DOHH2 (cell line): Measurements from ENCODE around the gene ING4.

Experiments used
- CTCF ChIP-seq: fragments of 200-600 bp; sonication (generic); IDR thresholded peaks from one replicate; pipeline ENCODE4 v1.5.1; 2014; ENCODE audit warnings: antibody characterized with exemption, mild to moderate bottlenecking, low read depth, low read length; ENCODE audit not compliant: poor library complexity, severe bottlenecking
- EZH2phosphoT487 ChIP-seq: fragments of 200-600 bp; sonication (generic); IDR thresholded peaks from 2 replicates; pipeline ENCODE4 v1.6.1; 2017; ENCODE audit warnings: borderline replicate concordance, mild to moderate bottlenecking, antibody characterized with exemption, low read length, moderate library complexity, mixed read lengths

GRCh38 chr12:6672143-6672542 lies 9.2 kb upstream of the ING4 start:
- TF ChIP-seq CTCF (no peak), EZH2phosphoT487 (no peak)
